ENCODE results near the gene FADS3. TPM values are rescaled to one million over a fixed set of nuclear protein-coding genes. Genes with fewer than 3 reads are reported as not detected.

Gene FADS3
- total and polyA plus RNA-seq, 3 donors from 2014 or later, result 20.5 to 88.5 (median 50.6) TPM

- H3K4me3 ChIP-seq, result no peak overlapping the region
- TF ChIP-seq POLR2A (IDR thresholded peaks at IDR 0.05) (no peak), CTCF (IDR thresholded peaks at IDR 0.05) (no peak)
- peaks cover 38% of the 10 kb centered on the region for H3K4me1 ChIP-seq
- intact Hi-C loops (cut with DNase I; ENCODE audit: low total_unique reads), result no loop called here
- DNase-seq, result no peak
- peak overlapping the region; percentile 50 to 71 for H3K27ac ChIP-seq
- no peaks in the 10 kb centered on the region for H3K36me3 ChIP-seq (ENCODE audit: low read depth, missing control alignments)
- no peaks in the 10 kb centered on the region for H3K9me3 ChIP-seq
- no peaks in the 10 kb centered on the region for H3K27me3 ChIP-seq
- 62 to 75% methylated on average over 11 to 16 of the region's 16 CpGs for WGBS, 2 donors
Observed at GRCh38 chr11:61844909-61845565, 46.3 kb downstream of the FADS3 start.

DNA sequence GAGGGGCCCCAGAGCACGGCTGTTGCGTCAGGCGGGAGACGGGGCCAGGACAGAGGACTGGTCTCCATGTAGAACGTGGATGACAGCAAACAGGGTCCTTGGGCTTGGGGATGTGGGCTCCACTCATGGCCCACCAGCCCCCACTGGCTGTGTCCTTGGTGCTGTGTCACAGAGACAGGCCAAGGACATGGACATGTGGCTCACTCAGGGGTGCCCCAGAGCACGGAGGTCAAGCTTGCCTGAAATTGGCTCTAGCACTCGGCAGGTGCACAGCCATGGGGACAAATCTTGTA lies 48.9 kb downstream of the FADS3 start:
- Histone ChIP-seq H3K27me3 (no peaks in the 10 kb centered on the region), H3K9me3 (no peaks in the 10 kb centered on the region), H3K27ac (peak overlapping the region in 1 of 2 donors; percentile 61), H3K4me1 (peaks cover 38% of the 10 kb centered on the region), H3K36me3 (ENCODE audit: low read depth, missing control alignments) (no peaks in the 10 kb centered on the region), H3K4me3 (no peak overlapping the region)
- TF ChIP-seq CTCF (IDR thresholded peaks at IDR 0.05) (no peak), POLR2A (IDR thresholded peaks at IDR 0.05) (no peak)
- WGBS, 2 donors, result 65 to 80% methylated on average over 2 to 7 of the region's 7 CpGs
- DNase-seq, result no peak
- intact Hi-C loops (cut with DNase I; ENCODE audit: low total_unique reads), result no loop called here

GRCh38 chr11:61841636-61842527 lies 49.5 kb downstream of the FADS3 start:
- TF ChIP-seq POLR2A (IDR thresholded peaks at IDR 0.05), result no peak
- TF ChIP-seq CTCF (IDR thresholded peaks at IDR 0.05), result no peak
- intact Hi-C loops (cut with DNase I; ENCODE audit: low total_unique reads), result no loop called here
- DNase-seq, result peak; percentile 84
- 57 to 67% methylated on average over 12 of the region's 12 CpGs for WGBS, 2 donors
- no peaks in the 10 kb centered on the region for H3K36me3 ChIP-seq (ENCODE audit: low read depth, missing control alignments)
- peak overlapping the region in 1 of 2 donors; percentile 61 for H3K27ac ChIP-seq
- H3K27me3 ChIP-seq, result no peaks in the 10 kb centered on the region
- no peak overlapping the region for H3K4me3 ChIP-seq
- peaks cover 38% of the 10 kb centered on the region for H3K4me1 ChIP-seq
- H3K9me3 ChIP-seq, result no peaks in the 10 kb centered on the region

GRCh38 chr11:61840371-61840770 lies 51.0 kb downstream of the FADS3 start:
- Histone ChIP-seq H3K27me3 (no peaks in the 10 kb centered on the region), H3K4me3 (no peak overlapping the region), H3K9me3 (no peaks in the 10 kb centered on the region), H3K36me3 (ENCODE audit: low read depth, missing control alignments) (no peaks in the 10 kb centered on the region), H3K4me1 (peaks cover 28% of the 10 kb centered on the region), H3K27ac (no peak overlapping the region)
- DNase-seq, result no peak
- TF ChIP-seq CTCF (IDR thresholded peaks at IDR 0.05), result no peak
- no peak for TF ChIP-seq POLR2A (IDR thresholded peaks at IDR 0.05)
- intact Hi-C loops (cut with DNase I; ENCODE audit: low total_unique reads), result no loop called here
- 88 to 92% methylated on average over 7 of the region's 7 CpGs for WGBS, 2 donors

Data from testis (tissue), 3 donors.